ENCODE results near the gene SRP54. TPM values are rescaled to one million over a fixed set of nuclear protein-coding genes. Genes with fewer than 3 reads are reported as not detected.

The SRP54 gene
- total and polyA plus RNA-seq, 2 of the 13 experiments (the other 11 are each of a cell fraction or from before 2014, with no cell fraction given), result 42.2 to 207 TPM

GRCh38 chr14:34971381-34971780 is 11.4 kb upstream of the SRP54 start:
- CTCF ChIA-PET (ENCODE audit: low intra/inter-chr PET ratio, low total read pairs), result no interaction called here

More at GRCh38 chr14:34971381-34971780, 11.4 kb upstream of the SRP54 start:
- DNase-seq (ENCODE audit: low spot score), result no peak
- FAIRE-seq, result no peak
- peaks cover 13 to 55% of the 10 kb centered on the region in 2 experiments for H3K36me3 ChIP-seq (replicated peaks in 1 of 2; ENCODE audit: control insufficient read depth in 1 of 2, insufficient read depth in 2 of 2, low read length in 2 of 2)
- peaks cover 7% of the 10 kb centered on the region; the same call in 1 of the 2 replicates for H4K20me1 ChIP-seq (ENCODE audit: insufficient read depth, low read length)
- TF ChIP-seq FOXO4 (CRISPR knock-in tag; conservative IDR thresholded peaks at IDR 0.05), result no peak
- TF ChIP-seq TRIM24 (CRISPR knock-in tag; IDR thresholded peaks at IDR 0.05), result no peak
- TF ChIP-seq CREB3 (CRISPR knock-in tag; IDR thresholded peaks at IDR 0.05), result no peak
- no peak for TF ChIP-seq MTF1 (CRISPR knock-in tag; IDR thresholded peaks at IDR 0.05)
- TF ChIP-seq ZBTB49 (CRISPR knock-in tag; IDR thresholded peaks at IDR 0.05; ENCODE audit: borderline replicate concordance), result no peak
- no peak for TF ChIP-seq KLF15 (CRISPR knock-in tag; IDR thresholded peaks at IDR 0.05; ENCODE audit: borderline replicate concordance)
- TF ChIP-seq ATF2 (CRISPR knock-in tag; IDR thresholded peaks at IDR 0.05), result no peak
- TF ChIP-seq WIZ (CRISPR knock-in tag; IDR thresholded peaks at IDR 0.05), result no peak
- no peak for TF ChIP-seq ZNF616 (CRISPR knock-in tag; IDR thresholded peaks at IDR 0.05; ENCODE audit: low read depth)
- no peak for TF ChIP-seq POLR2G (IDR thresholded peaks at IDR 0.05; ENCODE audit: low read depth, low read length)
- no peak for TF ChIP-seq POLR2AphosphoS2 (IDR thresholded peaks at IDR 0.05; ENCODE audit: low read depth, low read length)
- no peak overlapping the region for H2AFZ ChIP-seq (ENCODE audit: low read length)
- peaks cover 59% of the 10 kb centered on the region for H3K79me2 ChIP-seq (ENCODE audit: insufficient read depth, low read length)
- ATAC-seq, result no peak
- H3K27ac ChIP-seq (ENCODE audit: extremely low read length, insufficient read depth, low read length), result no peak overlapping the region
- H3K9ac ChIP-seq (ENCODE audit: insufficient read depth, low read depth, low read length), result no peak overlapping the region
- H3K4me2 ChIP-seq (ENCODE audit: low read depth, low read length), result no peak overlapping the region
- intact Hi-C loops (cut with micrococcal nuclease; ENCODE audit: unreplicated experiment) (no loop called here), in situ Hi-C loops (cut with HindIII; ENCODE audit: extremely low pct_ligation_motif_present, low pct_unique_long_range_greater_than_20kb) (no loop called here)
- no peaks in the 10 kb centered on the region for H3K9me3 ChIP-seq (ENCODE audit: low read length)
- POLR2A ChIA-PET, result interaction anchor here (3.2 kb wide), 1 partner anchor 10 kb away, joined by 30 read pairs; the partner anchor contains the start of gene SRP54
- H3K27me3 ChIP-seq (ENCODE audit: control insufficient read depth in 1 of 2, insufficient read depth in 2 of 2, low read length in 2 of 2), result no peaks in the 10 kb centered on the region
- no TSS peak for BruUV-seq (replicated peaks)
- H3K4me3 ChIP-seq (replicated peaks in 1 of 3; ENCODE audit: insufficient read depth in 1 of 3, low read depth in 2 of 3, low read length in 3 of 3), result no peak overlapping the region
- 0 out of 2 replicates have a peak, but pooled peaks cover 4% of the 10 kb centered on the region for H3K4me1 ChIP-seq (ENCODE audit: insufficient read depth, low read length)
